Sigmoid colon (tissue), 4 donors: ENCODE data around the gene MYO1F.

Source experiments
- CTCF ChIP-seq, 4 experiments: fragments of 450-650 bp in 3 of 4; fragments of 200-600 bp in 1 of 4; IDR thresholded peaks; one replicate each; pipeline ENCODE4 v1.5.1; 2016 to 2019; ENCODE audit warnings: antibody characterized with exemption in 4 of 4, mild to moderate bottlenecking in 3 of 4, moderate library complexity in 2 of 4
- EP300 ChIP-seq, 4 donors: sonication (generic); formaldehyde crosslinking; IDR thresholded peaks; one replicate each; pipeline ENCODE4 v1.6.1; 2017; ENCODE audit warnings: antibody characterized with exemption in 4 of 4
- POLR2A ChIP-seq, 2 donors: fragments of 450-650 bp; IDR thresholded peaks; one replicate each; pipeline ENCODE4 v1.6.1; 2016; ENCODE audit warnings: antibody characterized with exemption in 2 of 2, mild to moderate bottlenecking in 2 of 2, moderate library complexity in 2 of 2
- POLR2AphosphoS5 ChIP-seq, 4 donors: sonication (generic); formaldehyde crosslinking; IDR thresholded peaks; one replicate each; pipeline ENCODE4 v1.6.1; 2017; ENCODE audit warnings: antibody characterized with exemption in 4 of 4

GRCh38 chr19:8569066-8569771 is 8.0 kb downstream of the MYO1F start:
- TF ChIP-seq CTCF (IDR thresholded peaks at IDR 0.05) (no peak), POLR2A (IDR thresholded peaks at IDR 0.05) (no peak), POLR2AphosphoS5 (IDR thresholded peaks at IDR 0.05) (no peak), EP300 (IDR thresholded peaks at IDR 0.05) (no peak)
